Stomach (tissue), 4 donors: ENCODE data around the gene SCFD2.

ENCODE experiments used
- CTCF ChIP-seq, 7 experiments: fragments of 450-650 bp in 4 of 7; fragments of 200-600 bp in 3 of 7; sonication (generic) in 3 of 7; IDR thresholded peaks; one replicate each; pipeline ENCODE4 v1.5.1; 2016 to 2019; ENCODE audit warnings: antibody characterized with exemption in 7 of 7, control low read depth in 2 of 7, mild to moderate bottlenecking in 1 of 7
- EP300 ChIP-seq: sonication (generic); formaldehyde crosslinking; IDR thresholded peaks from one replicate; pipeline ENCODE4 v1.6.1; 2017; ENCODE audit warnings: antibody characterized with exemption

GRCh38 chr4:52932591-52933470, 433.0 kb downstream of the SCFD2 start:
- TF ChIP-seq CTCF (IDR thresholded peaks at IDR 0.05) (no peak), EP300 (no peak)
